OCI-LY1 (cell line): ENCODE results near the gene MSMP.

Experiments used
- H2AFZ ChIP-seq: fragments of 200-600 bp; sonication (generic), shearing (Covaris generic); 2 replicates; pipeline ENCODE4 v1.6.0; 2014; ENCODE audit warnings: antibody characterized with exemption, mild to moderate bottlenecking, low read length
- H3F3A ChIP-seq: fragments of 200-600 bp; sonication (generic), shearing (Covaris generic); 2 replicates; pipeline ENCODE4 v1.6.0; 2014; ENCODE audit warnings: mild to moderate bottlenecking, antibody characterized with exemption, low read length, moderate library complexity; ENCODE audit not compliant: insufficient read depth
- H3K27ac ChIP-seq: fragments of 200-600 bp; sonication (generic); 2 replicates; pipeline ENCODE4 v1.5.1; 2014; ENCODE audit warnings: low read length, mixed run types, mild to moderate bottlenecking, low read depth; ENCODE audit not compliant: poor library complexity, severe bottlenecking
- H3K27me3 ChIP-seq: fragments of 200-600 bp; sonication (generic); 2 replicates; pipeline ENCODE4 v1.6.0; 2014; ENCODE audit warnings: antibody characterized with exemption, mild to moderate bottlenecking, low read length, moderate library complexity; ENCODE audit not compliant: insufficient read depth
- H3K36me3 ChIP-seq: fragments of 200-600 bp; sonication (generic); 2 replicates; pipeline ENCODE4 v1.6.1; 2014; ENCODE audit warnings: mild to moderate bottlenecking, antibody characterized with exemption, low read length, moderate library complexity, mixed read lengths; ENCODE audit not compliant: insufficient read depth
- H3K4me1 ChIP-seq: fragments of 200-600 bp; sonication (generic); 2 replicates; pipeline ENCODE4 v1.5.1; 2014; ENCODE audit warnings: mild to moderate bottlenecking, low read length, moderate library complexity; ENCODE audit not compliant: insufficient read depth, severe bottlenecking
- H3K4me2 ChIP-seq: fragments of 200-600 bp; sonication (generic), shearing (Covaris generic); 2 replicates; pipeline ENCODE4 v1.6.1; 2014; ENCODE audit warnings: low read length
- H3K4me3 ChIP-seq: fragments of 200-600 bp; sonication (generic); 2 replicates; pipeline ENCODE4 v1.5.1; 2014; ENCODE audit warnings: low read length, low read depth, mild to moderate bottlenecking, mixed read lengths; ENCODE audit not compliant: poor library complexity, severe bottlenecking
- H3K79me2 ChIP-seq: fragments of 200-600 bp; shearing (Covaris generic); 2 replicates; pipeline ENCODE4 v1.6.1; 2016; ENCODE audit warnings: mixed run types, low read length, mixed read lengths; ENCODE audit not compliant: insufficient read depth
- H3K9ac ChIP-seq: fragments of 200-600 bp; sonication (generic), shearing (Covaris generic); 2 replicates; pipeline ENCODE4 v1.6.1; 2014; ENCODE audit warnings: mild to moderate bottlenecking, low read length, mixed read lengths
- H3K9me2 ChIP-seq: fragments of 200-600 bp; sonication (generic), shearing (Covaris generic); 2 replicates; pipeline ENCODE4 v1.6.1; 2014; ENCODE audit warnings: low read depth, mild to moderate bottlenecking, low read length, mixed read lengths
- H3K9me3 ChIP-seq: fragments of 200-600 bp; shearing (Covaris generic); 2 replicates; pipeline ENCODE4 v1.6.1; 2014; ENCODE audit warnings: low read length, mixed read lengths
- H4K20me1 ChIP-seq: fragments of 200-600 bp; sonication (generic), shearing (Covaris generic); 2 replicates; pipeline ENCODE4 v1.6.0; 2016; ENCODE audit warnings: mild to moderate bottlenecking, low read length; ENCODE audit not compliant: insufficient read depth
- CTCF ChIP-seq: fragments of 200-600 bp; sonication (generic), shearing (Covaris generic); IDR thresholded peaks from 2 replicates; pipeline ENCODE4 v1.5.1; 2017; ENCODE audit warnings: mild to moderate bottlenecking, antibody characterized with exemption, low read length, moderate library complexity, mixed read lengths
- EZH2 ChIP-seq: fragments of 200-600 bp; sonication (generic), shearing (Covaris generic); IDR thresholded peaks from 2 replicates; pipeline ENCODE4 v1.8.0; 2017; ENCODE audit warnings: borderline replicate concordance, mixed run types, mild to moderate bottlenecking, antibody characterized with exemption, low read length, moderate library complexity, mixed read lengths

Gene MSMP

GRCh38 chr9:35741740-35742139 is 12.3 kb downstream of the MSMP start:
- Histone ChIP-seq H3K9me2 (no peaks in the 10 kb centered on the region), H3K36me3 (peaks cover 69% of the 10 kb centered on the region), H3K9ac (no peak overlapping the region), H4K20me1 (no peaks in the 10 kb centered on the region), H2AFZ (no peak overlapping the region), H3K79me2 (peaks cover 11% of the 10 kb centered on the region), H3F3A (no peaks in the 10 kb centered on the region), H3K27ac (no peak overlapping the region), H3K9me3 (no peaks in the 10 kb centered on the region), H3K4me3 (no peak overlapping the region), H3K4me1 (peaks cover 14% of the 10 kb centered on the region), H3K27me3 (no peaks in the 10 kb centered on the region), H3K4me2 (no peak overlapping the region)
- TF ChIP-seq CTCF: no peak
- no peak for TF ChIP-seq EZH2

- no peaks in the 10 kb centered on the region for H3K27me3 ChIP-seq
- H3K36me3 ChIP-seq: peaks cover 83% of the 10 kb centered on the region
- no peak overlapping the region for H3K9ac ChIP-seq
- H3K4me2 ChIP-seq: no peak overlapping the region
- H3K4me1 ChIP-seq: no peaks in the 10 kb centered on the region
- H3K27ac ChIP-seq: no peak overlapping the region
- no peaks in the 10 kb centered on the region for H3K9me2 ChIP-seq
- no peak for TF ChIP-seq EZH2
- no peak for TF ChIP-seq CTCF
- H4K20me1 ChIP-seq: no peaks in the 10 kb centered on the region
- H3K4me3 ChIP-seq: no peak overlapping the region
- H2AFZ ChIP-seq: no peak overlapping the region
- no peaks in the 10 kb centered on the region for H3K9me3 ChIP-seq
- H3F3A ChIP-seq: no peaks in the 10 kb centered on the region
- H3K79me2 ChIP-seq: no peaks in the 10 kb centered on the region
Measured at GRCh38 chr9:35740243-35740642, 13.8 kb downstream of the MSMP start.

- Histone ChIP-seq H3F3A (no peaks in the 10 kb centered on the region), H4K20me1 (no peaks in the 10 kb centered on the region), H3K27me3 (no peaks in the 10 kb centered on the region), H3K9ac (no peak overlapping the region), H3K27ac (no peak overlapping the region), H3K9me2 (no peaks in the 10 kb centered on the region), H3K4me1 (peaks cover under 1% of the 10 kb centered on the region), H3K4me3 (no peak overlapping the region), H3K36me3 (peaks cover 80% of the 10 kb centered on the region), H2AFZ (no peak overlapping the region), H3K9me3 (no peaks in the 10 kb centered on the region), H3K4me2 (no peak overlapping the region), H3K79me2 (no peaks in the 10 kb centered on the region)
- no peak for TF ChIP-seq CTCF
- no peak for TF ChIP-seq EZH2
Measured at GRCh38 chr9:35738924-35739323, 15.2 kb downstream of the MSMP start.
